ENCODE results near the gene GTPBP10. TPM values are rescaled to one million over a fixed set of nuclear protein-coding genes. Genes with fewer than 3 reads are reported as not detected.

The GTPBP10 gene
- total RNA-seq, 2 experiments from 2014 or later: 26.6 to 28.3 TPM

GRCh38 chr7:90412458-90413184 lies 66.1 kb downstream of the GTPBP10 start:
- no peak overlapping the region for H3K4me3 Mint-ChIP-seq
- ChIA-PET POLR2A (no interaction called here), CTCF (interaction anchor here (1.1 kb wide), 1 partner anchor 100 kb away, joined by 4 read pairs; no protein-coding TSS in a partner anchor)
- H3K9me3 Mint-ChIP-seq: no peaks in the 10 kb centered on the region
- H3K27ac Mint-ChIP-seq: no peak overlapping the region
- H3K36me3 Mint-ChIP-seq (ENCODE audit: low read depth): peaks cover 6% of the 10 kb centered on the region
- peak; percentile 38 for DNase-seq
- no peaks in the 10 kb centered on the region for H3K27me3 Mint-ChIP-seq
- no peaks in the 10 kb centered on the region for H3K4me1 Mint-ChIP-seq

GRCh38 chr7:90413185-90413528 lies 66.6 kb downstream of the GTPBP10 start:
- Mint-ChIP-seq H3K9me3 (no peaks in the 10 kb centered on the region), H3K4me1 (no peaks in the 10 kb centered on the region), H3K4me3 (no peak overlapping the region), H3K27me3 (no peaks in the 10 kb centered on the region), H3K27ac (no peak overlapping the region), H3K36me3 (ENCODE audit: low read depth) (peaks cover 3% of the 10 kb centered on the region)
- ChIA-PET POLR2A (no interaction called here), CTCF (interaction anchor here (1.1 kb wide), 1 partner anchor 100 kb away, joined by 4 read pairs; no protein-coding TSS in a partner anchor)
- no peak for DNase-seq

- H3K4me3 Mint-ChIP-seq: no peak overlapping the region
Measured at GRCh38 chr7:90421651-90422050, 75.1 kb downstream of the GTPBP10 start.

GRCh38 chr7:90424720-90425119 lies 78.2 kb downstream of the GTPBP10 start:
- H3K27ac Mint-ChIP-seq: peak overlapping the region; percentile 60
- DNase-seq: no peak
- POLR2A ChIA-PET: no interaction called here
- no peaks in the 10 kb centered on the region for H3K9me3 Mint-ChIP-seq
- CTCF ChIA-PET: interaction anchor here (0.9 to 5.4 kb wide), 2 partner anchors 109 to 271 kb away, joined by 3 to 71 read pairs; partner anchors contain the start of gene STEAP1
- no peaks in the 10 kb centered on the region for H3K27me3 Mint-ChIP-seq
- H3K4me1 Mint-ChIP-seq: peaks cover 20% of the 10 kb centered on the region
- H3K4me3 Mint-ChIP-seq: no peak overlapping the region
- H3K36me3 Mint-ChIP-seq (ENCODE audit: low read depth): no peaks in the 10 kb centered on the region

More at GRCh38 chr7:90421651-90422050, 75.1 kb downstream of the GTPBP10 start:
- H3K4me1 Mint-ChIP-seq: peaks cover 20% of the 10 kb centered on the region
- no peak for DNase-seq
- no peaks in the 10 kb centered on the region for H3K27me3 Mint-ChIP-seq
- POLR2A ChIA-PET: no interaction called here
- H3K36me3 Mint-ChIP-seq (ENCODE audit: low read depth): no peaks in the 10 kb centered on the region
- CTCF ChIA-PET: no interaction called here
- no peaks in the 10 kb centered on the region for H3K9me3 Mint-ChIP-seq
- H3K27ac Mint-ChIP-seq: no peak overlapping the region

- peak overlapping the region; percentile 60 for H3K27ac Mint-ChIP-seq
- H3K4me1 Mint-ChIP-seq: peaks cover 20% of the 10 kb centered on the region
- H3K9me3 Mint-ChIP-seq: no peaks in the 10 kb centered on the region
- ChIA-PET CTCF (interaction anchor here (5.4 kb wide), 1 partner anchor 272 kb away, joined by 71 read pairs; the partner anchor contains the start of gene STEAP1), POLR2A (no interaction called here)
- no peaks in the 10 kb centered on the region for H3K36me3 Mint-ChIP-seq (ENCODE audit: low read depth)
- no peaks in the 10 kb centered on the region for H3K27me3 Mint-ChIP-seq
- no peak for DNase-seq
- H3K4me3 Mint-ChIP-seq: no peak overlapping the region
Measured at GRCh38 chr7:90425376-90425775, 78.9 kb downstream of the GTPBP10 start.

GRCh38 chr7:90430614-90431460 lies 84.3 kb downstream of the GTPBP10 start:
- H3K36me3 Mint-ChIP-seq (ENCODE audit: low read depth): no peaks in the 10 kb centered on the region
- H3K27me3 Mint-ChIP-seq: peaks cover 4% of the 10 kb centered on the region
- peaks cover 4% of the 10 kb centered on the region for H3K4me1 Mint-ChIP-seq
- CTCF ChIA-PET: interaction anchor here (1.0 to 1.5 kb wide), 2 partner anchors 11 to 118 kb away, joined by 3 to 4 read pairs; no protein-coding TSS in a partner anchor
- no peaks in the 10 kb centered on the region for H3K9me3 Mint-ChIP-seq
- POLR2A ChIA-PET: no interaction called here
- H3K4me3 Mint-ChIP-seq: no peak overlapping the region
- DNase-seq: no peak
- H3K27ac Mint-ChIP-seq: no peak overlapping the region

GRCh38 chr7:90432752-90433151 lies 86.2 kb downstream of the GTPBP10 start:
- Mint-ChIP-seq H3K4me3 (no peak overlapping the region), H3K9me3 (no peaks in the 10 kb centered on the region), H3K27ac (no peak overlapping the region), H3K27me3 (peaks cover 5% of the 10 kb centered on the region), H3K4me1 (no peaks in the 10 kb centered on the region), H3K36me3 (ENCODE audit: low read depth) (no peaks in the 10 kb centered on the region)
- ChIA-PET CTCF (interaction anchor here (1.0 kb wide), 1 partner anchor 280 kb away, joined by 3 read pairs; no protein-coding TSS in a partner anchor), POLR2A (no interaction called here)
- DNase-seq: no peak

- Mint-ChIP-seq H3K36me3 (ENCODE audit: low read depth) (no peaks in the 10 kb centered on the region), H3K4me1 (no peaks in the 10 kb centered on the region), H3K27me3 (peaks cover 6% of the 10 kb centered on the region), H3K4me3 (no peak overlapping the region), H3K9me3 (no peaks in the 10 kb centered on the region), H3K27ac (no peak overlapping the region)
- DNase-seq: no peak
- CTCF ChIA-PET: interaction anchor here (1.0 kb wide), 1 partner anchor 281 kb away, joined by 3 read pairs; no protein-coding TSS in a partner anchor
- POLR2A ChIA-PET: no interaction called here
Measured at GRCh38 chr7:90433221-90433620, 86.7 kb downstream of the GTPBP10 start.

Other genes starting within 250 kb of the GTPBP10 start
- gene STEAP1, start 192.2 kb upstream of the GTPBP10 start, total RNA-seq: under 1 TPM; 0.25 to 0.53 TPM
- under 1 TPM in 1 of 2 experiments, not detected in 1; 0.05 TPM for gene STEAP2, start 135.0 kb upstream of the GTPBP10 start, total RNA-seq
- not detected for gene CFAP69, start 101.5 kb upstream of the GTPBP10 start, total RNA-seq
- gene FAM237B, start 25.4 kb upstream of the GTPBP10 start, total RNA-seq: not detected
- gene CLDN12, start 56.7 kb downstream of the GTPBP10 start, total RNA-seq: 1 to 10 TPM; 6.0 to 6.7 TPM
- not detected for gene PTTG1IP2, start 122.9 kb downstream of the GTPBP10 start, total RNA-seq
- not detected for gene CDK14, start 249.6 kb downstream of the GTPBP10 start, total RNA-seq